GM23338 (cell line): ENCODE measurements around the gene NFIA.

Experiments used
- EZH2 ChIP-seq: fragments of 200-600 bp; sonication (generic); IDR thresholded peaks from one replicate; pipeline ENCODE4 v1.8.0; 2017; ENCODE audit warnings: antibody characterized with exemption, mild to moderate bottlenecking, low read depth; ENCODE audit not compliant: unreplicated experiment
- STAT1 ChIP-seq: IDR thresholded peaks from one replicate; pipeline ENCODE4 v1.6.1; 2016; ENCODE audit warnings: antibody characterized with exemption; ENCODE audit not compliant: unreplicated experiment
- TF ChIP-seq, protein P1 (sequence below), 2 experiments: fragments of 200-600 bp in 1 of 2; sonication (generic) in 1 of 2; conservative IDR thresholded peaks; 2 replicates each; pipeline versions ENCODE4 v1.5.1 to v1.6.1; 2016 to 2017; ENCODE audit warnings: antibody characterized with exemption in 2 of 2, low read depth in 2 of 2, mild to moderate bottlenecking in 2 of 2, moderate library complexity in 1 of 2

- TF ChIP-seq, protein P1, sequence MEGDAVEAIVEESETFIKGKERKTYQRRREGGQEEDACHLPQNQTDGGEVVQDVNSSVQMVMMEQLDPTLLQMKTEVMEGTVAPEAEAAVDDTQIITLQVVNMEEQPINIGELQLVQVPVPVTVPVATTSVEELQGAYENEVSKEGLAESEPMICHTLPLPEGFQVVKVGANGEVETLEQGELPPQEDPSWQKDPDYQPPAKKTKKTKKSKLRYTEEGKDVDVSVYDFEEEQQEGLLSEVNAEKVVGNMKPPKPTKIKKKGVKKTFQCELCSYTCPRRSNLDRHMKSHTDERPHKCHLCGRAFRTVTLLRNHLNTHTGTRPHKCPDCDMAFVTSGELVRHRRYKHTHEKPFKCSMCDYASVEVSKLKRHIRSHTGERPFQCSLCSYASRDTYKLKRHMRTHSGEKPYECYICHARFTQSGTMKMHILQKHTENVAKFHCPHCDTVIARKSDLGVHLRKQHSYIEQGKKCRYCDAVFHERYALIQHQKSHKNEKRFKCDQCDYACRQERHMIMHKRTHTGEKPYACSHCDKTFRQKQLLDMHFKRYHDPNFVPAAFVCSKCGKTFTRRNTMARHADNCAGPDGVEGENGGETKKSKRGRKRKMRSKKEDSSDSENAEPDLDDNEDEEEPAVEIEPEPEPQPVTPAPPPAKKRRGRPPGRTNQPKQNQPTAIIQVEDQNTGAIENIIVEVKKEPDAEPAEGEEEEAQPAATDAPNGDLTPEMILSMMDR (conservative IDR thresholded peaks at IDR 0.05; ENCODE audit: low read depth in 2 of 2), result no peak
- TF ChIP-seq EZH2 (no peak), STAT1 (no peak)
These were observed 405.4 kb downstream of the NFIA start for GRCh38 chr1:61487801-61488200.
